ENCODE data around the gene CFAP73.

GRCh38 chr12:113170926-113171325 is 21.4 kb downstream of the CFAP73 start:
- TF ChIP-seq USF2 (IDR thresholded peaks at IDR 0.05; ENCODE audit: low read length) (no peak), EGR1 (IDR thresholded peaks at IDR 0.05; ENCODE audit: borderline replicate concordance, low read depth, low read length) (no peak), RAD21 (IDR thresholded peaks at IDR 0.05 in 1 of 2, conservative IDR thresholded peaks at IDR 0.05 in 1 of 2; ENCODE audit: low read depth in 2 of 2, low read length in 2 of 2) (no peak), E2F6 (IDR thresholded peaks at IDR 0.05) (no peak), NANOG (IDR thresholded peaks at IDR 0.05; ENCODE audit: insufficient read depth, low read depth, low read length, poor library complexity, severe bottlenecking) (no peak), CTCF (IDR thresholded peaks at IDR 0.05; ENCODE audit: control extremely low read depth in 1 of 3, insufficient read depth in 1 of 3, low read depth in 1 of 3, low read length in 3 of 3) (no peak), SIRT6 (IDR thresholded peaks at IDR 0.05; ENCODE audit: low read length) (no peak), POLR2A (IDR thresholded peaks at IDR 0.05; ENCODE audit: control extremely low read depth in 1 of 2, low read depth in 2 of 2, low read length in 2 of 2) (no peak), POLR2AphosphoS5 (IDR thresholded peaks at IDR 0.05; ENCODE audit: low read depth, low read length) (no peak), EP300 (IDR thresholded peaks at IDR 0.05; ENCODE audit: borderline replicate concordance in 1 of 2, low read depth in 2 of 2, low read length in 2 of 2) (no peak), SRF (IDR thresholded peaks at IDR 0.05; ENCODE audit: low read depth, low read length) (no peak), BCL11A (IDR thresholded peaks at IDR 0.05; ENCODE audit: low read depth in 2 of 2, low read length in 2 of 2) (no peak)

Data from H1 (cell line).